ENCODE results near the gene C19orf25. TPM values are rescaled to one million over a fixed set of nuclear protein-coding genes. Genes with fewer than 3 reads are reported as not detected.

Gene C19orf25
- total and polyA plus RNA-seq, 2 of the 13 experiments (the other 11 are each of a cell fraction or from before 2014, with no cell fraction given) = 14.2 to 32.4 TPM

DNA sequence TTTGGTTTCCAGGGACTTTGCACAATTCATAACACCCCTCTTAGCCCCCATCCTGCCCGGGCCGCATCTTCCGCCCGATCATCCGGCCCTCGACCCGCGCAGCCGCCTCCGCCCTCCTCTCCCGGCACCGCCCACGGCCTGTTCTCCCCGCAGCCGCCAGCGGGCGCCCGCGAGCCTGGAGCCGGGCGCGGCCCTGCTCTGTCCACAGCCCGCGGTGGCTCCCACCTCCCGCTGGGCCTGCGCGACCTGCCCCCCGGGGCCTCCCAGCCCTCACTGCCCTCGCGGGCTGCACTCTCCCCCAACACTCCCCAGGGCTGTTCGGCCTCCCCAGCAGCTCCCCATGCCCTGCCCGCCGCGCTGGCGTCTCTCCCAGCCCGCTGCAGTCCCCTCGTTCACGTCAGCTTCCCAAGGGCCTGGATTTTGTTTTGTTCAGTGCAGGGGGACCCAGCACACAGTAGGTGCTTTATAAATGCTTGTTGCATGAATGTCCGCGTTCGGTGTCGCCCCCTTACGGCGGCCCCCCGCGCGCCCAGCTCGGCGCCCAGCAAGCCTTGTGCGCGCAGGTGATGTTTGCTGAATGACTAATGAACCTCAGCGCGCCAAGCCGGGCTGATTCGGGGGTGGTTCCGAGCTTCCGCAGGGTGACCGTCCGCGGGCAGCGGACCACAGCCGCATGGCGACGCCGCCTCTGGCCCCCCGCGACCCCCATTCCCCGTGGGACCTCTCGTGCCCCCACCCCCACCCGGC is 33.7 kb downstream of the C19orf25 start (continued):
- TF ChIP-seq, protein P1, sequence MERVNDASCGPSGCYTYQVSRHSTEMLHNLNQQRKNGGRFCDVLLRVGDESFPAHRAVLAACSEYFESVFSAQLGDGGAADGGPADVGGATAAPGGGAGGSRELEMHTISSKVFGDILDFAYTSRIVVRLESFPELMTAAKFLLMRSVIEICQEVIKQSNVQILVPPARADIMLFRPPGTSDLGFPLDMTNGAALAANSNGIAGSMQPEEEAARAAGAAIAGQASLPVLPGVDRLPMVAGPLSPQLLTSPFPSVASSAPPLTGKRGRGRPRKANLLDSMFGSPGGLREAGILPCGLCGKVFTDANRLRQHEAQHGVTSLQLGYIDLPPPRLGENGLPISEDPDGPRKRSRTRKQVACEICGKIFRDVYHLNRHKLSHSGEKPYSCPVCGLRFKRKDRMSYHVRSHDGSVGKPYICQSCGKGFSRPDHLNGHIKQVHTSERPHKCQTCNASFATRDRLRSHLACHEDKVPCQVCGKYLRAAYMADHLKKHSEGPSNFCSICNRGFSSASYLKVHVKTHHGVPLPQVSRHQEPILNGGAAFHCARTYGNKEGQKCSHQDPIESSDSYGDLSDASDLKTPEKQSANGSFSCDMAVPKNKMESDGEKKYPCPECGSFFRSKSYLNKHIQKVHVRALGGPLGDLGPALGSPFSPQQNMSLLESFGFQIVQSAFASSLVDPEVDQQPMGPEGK (CRISPR knock-in tag; IDR thresholded peaks at IDR 0.05) = 0 out of 2 replicates have a peak, but pooled peaks have one; percentile 33
- TF ChIP-seq EEA1 (CRISPR knock-in tag; IDR thresholded peaks at IDR 0.05; ENCODE audit: borderline replicate concordance) (peak; percentile 67; the same call in 1 of the 2 replicates), ARNT2 (CRISPR knock-in tag; IDR thresholded peaks at IDR 0.05; ENCODE audit: low read depth) (peak; percentile 32; the same call in 1 of the 2 replicates), RARG (CRISPR knock-in tag; IDR thresholded peaks at IDR 0.05; ENCODE audit: low read depth) (no peak), MIXL1 (CRISPR knock-in tag; IDR thresholded peaks at IDR 0.05) (no peak), HES4 (CRISPR knock-in tag; IDR thresholded peaks at IDR 0.05; ENCODE audit: borderline replicate concordance) (0 out of 2 replicates have a peak, but pooled peaks have one; percentile 17), JDP2 (CRISPR knock-in tag; IDR thresholded peaks at IDR 0.05; ENCODE audit: borderline replicate concordance) (no peak), SALL1 (CRISPR knock-in tag; IDR thresholded peaks at IDR 0.05) (peak; percentile 48), SP1 (IDR thresholded peaks at IDR 0.05) (no peak), SP1 (CRISPR knock-in tag; IDR thresholded peaks at IDR 0.05) (peak; percentile 47), RBFOX2 (IDR thresholded peaks at IDR 0.05; ENCODE audit: low read depth, low read length) (peak; percentile 50; the same call in 1 of the 2 replicates), NR3C1 (CRISPR knock-in tag; IDR thresholded peaks at IDR 0.05) (no peak), KDM1A (CRISPR knock-in tag; IDR thresholded peaks at IDR 0.05) (peak; percentile 71), SP5 (CRISPR knock-in tag; IDR thresholded peaks at IDR 0.05; ENCODE audit: borderline replicate concordance, low read depth) (peak; percentile 33; the same call in 1 of the 2 replicates), TEAD3 (CRISPR knock-in tag; optimal IDR thresholded peaks at IDR 0.05; ENCODE audit: borderline replicate concordance) (no peak), ZNF446 (CRISPR knock-in tag; IDR thresholded peaks at IDR 0.05) (no peak)
- TF ChIP-seq, protein P2, sequence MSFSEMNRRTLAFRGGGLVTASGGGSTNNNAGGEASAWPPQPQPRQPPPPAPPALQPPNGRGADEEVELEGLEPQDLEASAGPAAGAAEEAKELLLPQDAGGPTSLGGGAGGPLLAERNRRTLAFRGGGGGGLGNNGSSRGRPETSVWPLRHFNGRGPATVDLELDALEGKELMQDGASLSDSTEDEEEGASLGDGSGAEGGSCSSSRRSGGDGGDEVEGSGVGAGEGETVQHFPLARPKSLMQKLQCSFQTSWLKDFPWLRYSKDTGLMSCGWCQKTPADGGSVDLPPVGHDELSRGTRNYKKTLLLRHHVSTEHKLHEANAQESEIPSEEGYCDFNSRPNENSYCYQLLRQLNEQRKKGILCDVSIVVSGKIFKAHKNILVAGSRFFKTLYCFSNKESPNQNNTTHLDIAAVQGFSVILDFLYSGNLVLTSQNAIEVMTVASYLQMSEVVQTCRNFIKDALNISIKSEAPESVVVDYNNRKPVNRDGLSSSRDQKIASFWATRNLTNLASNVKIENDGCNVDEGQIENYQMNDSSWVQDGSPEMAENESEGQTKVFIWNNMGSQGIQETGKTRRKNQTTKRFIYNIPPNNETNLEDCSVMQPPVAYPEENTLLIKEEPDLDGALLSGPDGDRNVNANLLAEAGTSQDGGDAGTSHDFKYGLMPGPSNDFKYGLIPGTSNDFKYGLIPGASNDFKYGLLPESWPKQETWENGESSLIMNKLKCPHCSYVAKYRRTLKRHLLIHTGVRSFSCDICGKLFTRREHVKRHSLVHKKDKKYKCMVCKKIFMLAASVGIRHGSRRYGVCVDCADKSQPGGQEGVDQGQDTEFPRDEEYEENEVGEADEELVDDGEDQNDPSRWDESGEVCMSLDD (CRISPR knock-in tag; IDR thresholded peaks at IDR 0.05; ENCODE audit: borderline replicate concordance) = no peak
- TF ChIP-seq, protein P3, sequence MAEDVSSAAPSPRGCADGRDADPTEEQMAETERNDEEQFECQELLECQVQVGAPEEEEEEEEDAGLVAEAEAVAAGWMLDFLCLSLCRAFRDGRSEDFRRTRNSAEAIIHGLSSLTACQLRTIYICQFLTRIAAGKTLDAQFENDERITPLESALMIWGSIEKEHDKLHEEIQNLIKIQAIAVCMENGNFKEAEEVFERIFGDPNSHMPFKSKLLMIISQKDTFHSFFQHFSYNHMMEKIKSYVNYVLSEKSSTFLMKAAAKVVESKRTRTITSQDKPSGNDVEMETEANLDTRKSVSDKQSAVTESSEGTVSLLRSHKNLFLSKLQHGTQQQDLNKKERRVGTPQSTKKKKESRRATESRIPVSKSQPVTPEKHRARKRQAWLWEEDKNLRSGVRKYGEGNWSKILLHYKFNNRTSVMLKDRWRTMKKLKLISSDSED (CRISPR knock-in tag; IDR thresholded peaks at IDR 0.05) = 0 out of 2 replicates have a peak, but pooled peaks have one; percentile 77
- TF ChIP-seq, protein P4, sequence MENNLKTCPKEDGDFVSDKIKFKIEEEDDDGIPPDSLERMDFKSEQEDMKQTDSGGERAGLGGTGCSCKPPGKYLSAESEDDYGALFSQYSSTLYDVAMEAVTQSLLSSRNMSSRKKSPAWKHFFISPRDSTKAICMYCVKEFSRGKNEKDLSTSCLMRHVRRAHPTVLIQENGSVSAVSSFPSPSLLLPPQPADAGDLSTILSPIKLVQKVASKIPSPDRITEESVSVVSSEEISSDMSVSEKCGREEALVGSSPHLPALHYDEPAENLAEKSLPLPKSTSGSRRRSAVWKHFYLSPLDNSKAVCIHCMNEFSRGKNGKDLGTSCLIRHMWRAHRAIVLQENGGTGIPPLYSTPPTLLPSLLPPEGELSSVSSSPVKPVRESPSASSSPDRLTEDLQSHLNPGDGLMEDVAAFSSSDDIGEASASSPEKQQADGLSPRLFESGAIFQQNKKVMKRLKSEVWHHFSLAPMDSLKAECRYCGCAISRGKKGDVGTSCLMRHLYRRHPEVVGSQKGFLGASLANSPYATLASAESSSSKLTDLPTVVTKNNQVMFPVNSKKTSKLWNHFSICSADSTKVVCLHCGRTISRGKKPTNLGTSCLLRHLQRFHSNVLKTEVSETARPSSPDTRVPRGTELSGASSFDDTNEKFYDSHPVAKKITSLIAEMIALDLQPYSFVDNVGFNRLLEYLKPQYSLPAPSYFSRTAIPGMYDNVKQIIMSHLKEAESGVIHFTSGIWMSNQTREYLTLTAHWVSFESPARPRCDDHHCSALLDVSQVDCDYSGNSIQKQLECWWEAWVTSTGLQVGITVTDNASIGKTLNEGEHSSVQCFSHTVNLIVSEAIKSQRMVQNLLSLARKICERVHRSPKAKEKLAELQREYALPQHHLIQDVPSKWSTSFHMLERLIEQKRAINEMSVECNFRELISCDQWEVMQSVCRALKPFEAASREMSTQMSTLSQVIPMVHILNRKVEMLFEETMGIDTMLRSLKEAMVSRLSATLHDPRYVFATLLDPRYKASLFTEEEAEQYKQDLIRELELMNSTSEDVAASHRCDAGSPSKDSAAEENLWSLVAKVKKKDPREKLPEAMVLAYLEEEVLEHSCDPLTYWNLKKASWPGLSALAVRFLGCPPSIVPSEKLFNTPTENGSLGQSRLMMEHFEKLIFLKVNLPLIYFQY (CRISPR knock-in tag; IDR thresholded peaks at IDR 0.05; ENCODE audit: borderline replicate concordance) = peak; percentile 55; the same call in 1 of the 2 replicates
